Right atrium auricular region (tissue), 2 donors: ENCODE results near the gene PTPN14. TPM values are rescaled to one million over a fixed set of nuclear protein-coding genes. Genes with fewer than 3 reads are reported as not detected.

Experiments
- DNase-seq: peaks from one replicate; pipeline ENCODE4 v3.0.0-alpha.2; 2019; ENCODE audit warnings: low spot score
- H3K27ac ChIP-seq, 2 donors: fragments of 200-600 bp; sonication (generic); 1 replicate in 1 of 2; 2 replicates in 1 of 2; pipeline ENCODE4 v1.5.1; 2016 to 2019
- H3K27me3 ChIP-seq, 2 donors: fragments of 200-600 bp; sonication (generic); one replicate each; pipeline versions ENCODE4 v1.5.1 to v1.6.0; 2017 to 2019
- H3K36me3 ChIP-seq: fragments of 200-600 bp; sonication (generic); one replicate; pipeline ENCODE4 v1.5.1; 2016
- H3K4me1 ChIP-seq, 2 donors: fragments of 200-600 bp; sonication (generic); one replicate each; pipeline versions ENCODE4 v1.5.1 to v1.6.0; 2017 to 2019
- H3K4me3 ChIP-seq, 2 donors: fragments of 200-600 bp; sonication (generic); 1 replicate in 1 of 2; 2 replicates in 1 of 2; pipeline ENCODE4 v1.5.1; 2017 to 2019; ENCODE audit warnings: mild to moderate bottlenecking in 1 of 2, moderate library complexity in 1 of 2
- H3K9me3 ChIP-seq, 2 donors: fragments of 200-600 bp; sonication (generic); one replicate each; pipeline ENCODE4 v1.5.1; 2019
- total RNA-seq, 2 donors: library from RNA; depleted of rRNA; stranded (reverse); fragments of >200 nt; gene quantifications; one replicate each; pipeline ENCODE4 v1.1.0, GENCODE V29; 2016
- TF ChIP-seq, protein P1 (sequence below), 2 donors: fragments of 200-600 bp; sonication (generic); IDR thresholded peaks; one replicate each; pipeline ENCODE4 v1.5.1; 2019; ENCODE audit warnings: antibody characterized with exemption in 2 of 2

The PTPN14 gene
- total RNA-seq, 2 donors from 2014 or later = 8.4 to 27.2 TPM

DNA sequence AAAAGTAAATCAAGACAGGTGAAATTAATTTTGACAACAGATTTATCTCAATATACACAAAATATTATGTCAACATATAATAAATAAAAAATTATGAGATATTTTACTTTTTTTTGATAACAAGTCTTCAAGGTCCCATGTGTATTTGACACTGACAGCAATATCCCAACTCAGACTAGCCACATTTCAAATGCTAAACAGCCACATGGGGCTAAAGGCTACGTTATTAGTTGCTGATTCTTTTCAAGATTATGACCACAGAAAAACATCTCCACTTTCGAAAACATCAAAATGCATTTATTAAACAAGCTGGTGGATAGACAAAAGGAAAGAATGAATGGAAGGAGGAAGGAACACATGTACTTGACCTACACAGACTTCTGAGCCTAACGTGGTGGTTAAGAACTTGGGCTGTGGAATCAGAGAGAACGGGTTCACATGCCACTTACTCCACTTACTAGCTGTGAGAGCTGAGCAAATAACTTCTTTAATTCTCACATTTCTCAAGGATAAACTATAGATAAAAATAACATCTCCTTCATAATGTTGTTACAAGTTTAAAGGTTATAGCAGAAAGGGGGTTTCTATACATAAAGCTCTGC, 13.4 kb downstream of the PTPN14 start:
- Histone ChIP-seq H3K4me1 (peaks cover 0 to 6% of the 10 kb centered on the region in 2 donors), H3K4me3 (no peak overlapping the region), H3K27ac (no peak overlapping the region), H3K36me3 (no peaks in the 10 kb centered on the region), H3K27me3 (no peaks in the 10 kb centered on the region), H3K9me3 (no peaks in the 10 kb centered on the region)
- TF ChIP-seq, protein P1, sequence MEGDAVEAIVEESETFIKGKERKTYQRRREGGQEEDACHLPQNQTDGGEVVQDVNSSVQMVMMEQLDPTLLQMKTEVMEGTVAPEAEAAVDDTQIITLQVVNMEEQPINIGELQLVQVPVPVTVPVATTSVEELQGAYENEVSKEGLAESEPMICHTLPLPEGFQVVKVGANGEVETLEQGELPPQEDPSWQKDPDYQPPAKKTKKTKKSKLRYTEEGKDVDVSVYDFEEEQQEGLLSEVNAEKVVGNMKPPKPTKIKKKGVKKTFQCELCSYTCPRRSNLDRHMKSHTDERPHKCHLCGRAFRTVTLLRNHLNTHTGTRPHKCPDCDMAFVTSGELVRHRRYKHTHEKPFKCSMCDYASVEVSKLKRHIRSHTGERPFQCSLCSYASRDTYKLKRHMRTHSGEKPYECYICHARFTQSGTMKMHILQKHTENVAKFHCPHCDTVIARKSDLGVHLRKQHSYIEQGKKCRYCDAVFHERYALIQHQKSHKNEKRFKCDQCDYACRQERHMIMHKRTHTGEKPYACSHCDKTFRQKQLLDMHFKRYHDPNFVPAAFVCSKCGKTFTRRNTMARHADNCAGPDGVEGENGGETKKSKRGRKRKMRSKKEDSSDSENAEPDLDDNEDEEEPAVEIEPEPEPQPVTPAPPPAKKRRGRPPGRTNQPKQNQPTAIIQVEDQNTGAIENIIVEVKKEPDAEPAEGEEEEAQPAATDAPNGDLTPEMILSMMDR (IDR thresholded peaks at IDR 0.05) = no peak
- no peak for DNase-seq

DNA sequence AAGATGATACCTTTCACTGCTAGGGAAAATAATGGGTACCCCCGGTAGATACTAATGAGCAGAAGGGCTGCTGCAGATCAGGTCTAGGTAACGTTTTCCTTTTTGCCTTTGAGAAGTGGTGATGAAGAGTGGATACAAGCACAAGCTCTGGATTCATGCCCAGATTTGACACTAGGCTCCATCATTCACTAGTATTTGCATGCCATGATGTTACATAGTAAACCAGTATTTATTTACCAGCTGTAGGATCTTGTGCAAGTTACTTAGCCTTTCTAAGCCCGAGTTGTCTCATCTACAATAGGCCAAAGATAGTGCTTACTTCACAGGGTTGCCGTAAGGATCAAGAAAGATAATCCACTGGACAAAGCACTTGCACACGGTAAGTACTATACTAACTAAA, 14.2 kb downstream of the PTPN14 start:
- H3K36me3 ChIP-seq = no peaks in the 10 kb centered on the region
- TF ChIP-seq, protein P1 (IDR thresholded peaks at IDR 0.05) = no peak
- DNase-seq = no peak
- no peak overlapping the region for H3K27ac ChIP-seq
- H3K27me3 ChIP-seq = no peaks in the 10 kb centered on the region
- H3K9me3 ChIP-seq = no peaks in the 10 kb centered on the region
- H3K4me1 ChIP-seq = peaks cover 0 to 6% of the 10 kb centered on the region in 2 donors
- no peak overlapping the region for H3K4me3 ChIP-seq

DNA sequence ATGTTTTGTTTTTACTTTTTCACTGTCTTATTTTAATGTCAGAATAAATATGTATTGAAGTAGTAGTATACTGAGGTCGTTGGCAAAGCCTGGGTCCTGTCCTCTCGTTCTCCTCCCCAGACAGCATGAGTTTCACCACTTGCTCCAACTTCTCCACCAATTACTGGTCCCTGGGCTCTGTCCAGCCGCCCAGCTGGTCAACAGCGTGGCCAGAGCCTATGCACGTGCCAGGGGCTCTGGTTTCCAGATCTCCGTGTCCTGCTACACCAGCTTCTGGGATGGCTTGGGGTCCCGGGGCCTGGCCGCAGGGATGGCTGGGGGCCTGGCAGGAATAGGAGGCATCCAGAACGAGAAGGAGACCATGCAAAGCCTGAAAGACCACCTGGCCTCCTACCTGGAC, 19.3 kb downstream of the PTPN14 start:
- no peaks in the 10 kb centered on the region for H3K36me3 ChIP-seq
- H3K27me3 ChIP-seq = no peaks in the 10 kb centered on the region
- no peaks in the 10 kb centered on the region for H3K9me3 ChIP-seq
- DNase-seq = no peak
- no peaks in the 10 kb centered on the region for H3K4me1 ChIP-seq
- TF ChIP-seq, protein P1 (IDR thresholded peaks at IDR 0.05) = no peak
- H3K27ac ChIP-seq = no peak overlapping the region
- no peak overlapping the region for H3K4me3 ChIP-seq

DNA sequence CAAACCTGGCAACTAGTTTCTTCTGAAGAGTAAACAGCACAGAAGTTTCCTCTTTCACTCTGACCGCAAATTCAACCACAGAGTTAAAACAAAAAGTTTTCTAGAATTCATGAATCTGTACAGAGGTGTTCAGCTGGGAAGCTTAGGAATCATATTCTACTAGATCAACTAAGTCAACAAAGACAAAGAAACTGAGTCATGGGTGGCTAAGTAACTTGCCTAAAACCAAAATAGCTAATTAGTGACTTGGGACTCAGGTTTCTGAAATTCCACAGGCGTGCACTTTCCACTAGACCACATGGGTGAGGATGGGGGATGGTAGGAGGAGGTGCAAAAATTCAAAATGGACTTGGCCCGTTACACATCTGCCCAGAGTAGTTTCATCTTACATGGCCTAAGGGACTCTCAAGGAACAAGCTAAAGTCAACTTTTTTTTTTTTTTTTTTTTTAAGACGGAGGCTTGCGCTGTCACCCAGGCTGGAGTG, 25.8 kb downstream of the PTPN14 start:
- H3K4me1 ChIP-seq = no peaks in the 10 kb centered on the region
- H3K36me3 ChIP-seq = no peaks in the 10 kb centered on the region
- H3K27me3 ChIP-seq = no peaks in the 10 kb centered on the region
- no peaks in the 10 kb centered on the region for H3K9me3 ChIP-seq
- no peak overlapping the region for H3K4me3 ChIP-seq
- H3K27ac ChIP-seq = no peak overlapping the region
- TF ChIP-seq, protein P1 (IDR thresholded peaks at IDR 0.05) = no peak
- no peak for DNase-seq

DNA sequence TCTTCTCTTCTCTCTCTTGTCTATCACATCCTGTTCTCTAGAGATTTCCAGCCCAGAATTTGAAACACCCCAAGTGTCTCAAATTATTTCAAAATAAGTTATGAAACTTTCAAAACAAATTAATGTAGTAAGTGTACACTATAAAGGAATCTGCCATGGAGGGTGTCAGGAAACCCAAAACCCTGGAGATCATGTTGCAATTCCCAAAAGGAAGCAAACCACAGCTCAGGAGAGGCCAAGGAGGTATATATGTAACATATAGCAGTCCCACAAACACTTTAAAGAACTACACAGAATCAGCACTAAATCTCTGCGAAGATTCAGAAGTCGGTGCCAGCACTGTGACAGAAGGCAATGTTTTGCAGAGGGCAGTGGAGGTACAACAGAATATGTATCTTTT, 26.6 kb downstream of the PTPN14 start:
- H3K4me1 ChIP-seq = no peaks in the 10 kb centered on the region
- H3K27me3 ChIP-seq = no peaks in the 10 kb centered on the region
- no peak overlapping the region for H3K27ac ChIP-seq
- no peaks in the 10 kb centered on the region for H3K9me3 ChIP-seq
- TF ChIP-seq, protein P1 (IDR thresholded peaks at IDR 0.05) = no peak
- H3K4me3 ChIP-seq = no peak overlapping the region
- DNase-seq = no peak
- H3K36me3 ChIP-seq = no peaks in the 10 kb centered on the region
